ENCODE data around the gene DNLZ.
A peak's percentile ranks its signal among the peaks of the same experiment; 100 is the strongest.

The DNLZ gene

GRCh38 chr9:136343121-136343883 is 20.2 kb downstream of the DNLZ start:
- H3K27ac Mint-ChIP-seq = no peak overlapping the region

GRCh38 chr9:136342181-136343120 is 21.1 kb downstream of the DNLZ start:
- H3K36me3 Mint-ChIP-seq = peaks cover 0 to 3% of the 10 kb centered on the region in 2 donors
- H3K4me3 Mint-ChIP-seq = peak overlapping the region in 1 of 2 donors; percentile 25
- DNase-seq (peak; percentile 56), ATAC-seq (replicated peaks) (peak; percentile 66 to 72)
- no peaks in the 10 kb centered on the region for H3K27me3 Mint-ChIP-seq
- no peak overlapping the region for H3K27ac Mint-ChIP-seq
- H3K4me1 Mint-ChIP-seq = peaks cover 0 to 6% of the 10 kb centered on the region in 2 donors
- no peaks in the 10 kb centered on the region for H3K9me3 Mint-ChIP-seq

More at GRCh38 chr9:136343121-136343883, 20.2 kb downstream of the DNLZ start:
- ATAC-seq (replicated peaks) (no peak), DNase-seq (no peak)
- peaks cover 0 to 3% of the 10 kb centered on the region in 2 donors for H3K36me3 Mint-ChIP-seq
- H3K9me3 Mint-ChIP-seq = no peaks in the 10 kb centered on the region
- H3K4me3 Mint-ChIP-seq = no peak overlapping the region
- H3K4me1 Mint-ChIP-seq = peaks cover 0 to 6% of the 10 kb centered on the region in 2 donors
- no peaks in the 10 kb centered on the region for H3K27me3 Mint-ChIP-seq

- H3K27ac Mint-ChIP-seq = no peak overlapping the region
- peaks cover 0 to 3% of the 10 kb centered on the region in 2 donors for H3K36me3 Mint-ChIP-seq
- DNase-seq (no peak), ATAC-seq (replicated peaks) (no peak)
- no peaks in the 10 kb centered on the region for H3K27me3 Mint-ChIP-seq
- peaks cover 0 to 6% of the 10 kb centered on the region in 2 donors for H3K4me1 Mint-ChIP-seq
- no peaks in the 10 kb centered on the region for H3K9me3 Mint-ChIP-seq
- no peak overlapping the region for H3K4me3 Mint-ChIP-seq
Measured at GRCh38 chr9:136341769-136342168, 21.8 kb downstream of the DNLZ start.

- Mint-ChIP-seq H3K9me3 (no peaks in the 10 kb centered on the region), H3K27me3 (no peaks in the 10 kb centered on the region), H3K36me3 (peaks cover 0 to 3% of the 10 kb centered on the region in 2 donors), H3K4me1 (peaks cover 0 to 6% of the 10 kb centered on the region in 2 donors), H3K4me3 (no peak overlapping the region), H3K27ac (no peak overlapping the region)
- no peak for ATAC-seq (replicated peaks)
- no peak for DNase-seq
Measured at GRCh38 chr9:136341042-136341655, 22.4 kb downstream of the DNLZ start.

- DNase-seq (no peak), ATAC-seq (replicated peaks) (no peak)
- Mint-ChIP-seq H3K36me3 (peaks cover 0 to 3% of the 10 kb centered on the region in 2 donors), H3K27ac (no peak overlapping the region), H3K9me3 (no peaks in the 10 kb centered on the region), H3K4me3 (no peak overlapping the region), H3K4me1 (peaks cover 0 to 6% of the 10 kb centered on the region in 2 donors), H3K27me3 (no peaks in the 10 kb centered on the region)
Measured at GRCh38 chr9:136340356-136341041, 23.0 kb downstream of the DNLZ start.

- Mint-ChIP-seq H3K36me3 (peaks cover 0 to 3% of the 10 kb centered on the region in 2 donors), H3K27ac (no peak overlapping the region), H3K27me3 (no peaks in the 10 kb centered on the region), H3K9me3 (no peaks in the 10 kb centered on the region), H3K4me3 (no peak overlapping the region), H3K4me1 (peaks cover 0 to 6% of the 10 kb centered on the region in 2 donors)
- ATAC-seq (replicated peaks) = no peak
- DNase-seq = no peak
Measured at GRCh38 chr9:136339958-136340310, 23.6 kb downstream of the DNLZ start.

GRCh38 chr9:136339173-136339957 is 24.2 kb downstream of the DNLZ start:
- peaks cover 0 to 3% of the 10 kb centered on the region in 2 donors for H3K36me3 Mint-ChIP-seq
- peak; percentile 61 to 67 for ATAC-seq (replicated peaks)

GRCh38 chr9:136338511-136338910 is 25.0 kb downstream of the DNLZ start:
- Mint-ChIP-seq H3K27me3 (no peaks in the 10 kb centered on the region), H3K36me3 (peaks cover 0 to 3% of the 10 kb centered on the region in 2 donors), H3K9me3 (no peaks in the 10 kb centered on the region), H3K4me3 (no peak overlapping the region), H3K27ac (no peak overlapping the region), H3K4me1 (peaks cover 0 to 6% of the 10 kb centered on the region in 2 donors)
- DNase-seq (no peak), ATAC-seq (replicated peaks) (no peak)

More at GRCh38 chr9:136339173-136339957, 24.2 kb downstream of the DNLZ start:
- Mint-ChIP-seq H3K4me3 (no peak overlapping the region), H3K4me1 (peaks cover 0 to 6% of the 10 kb centered on the region in 2 donors), H3K9me3 (no peaks in the 10 kb centered on the region), H3K27ac (no peak overlapping the region), H3K27me3 (no peaks in the 10 kb centered on the region)
- DNase-seq = no peak

- no peaks in the 10 kb centered on the region for H3K9me3 Mint-ChIP-seq
- DNase-seq (no peak), ATAC-seq (replicated peaks) (no peak)
- H3K4me1 Mint-ChIP-seq = peaks cover 0 to 3% of the 10 kb centered on the region in 2 donors
- no peak overlapping the region for H3K4me3 Mint-ChIP-seq
- H3K27me3 Mint-ChIP-seq = no peaks in the 10 kb centered on the region
- H3K36me3 Mint-ChIP-seq = peaks cover 0 to 3% of the 10 kb centered on the region in 2 donors
- no peak overlapping the region for H3K27ac Mint-ChIP-seq
Measured at GRCh38 chr9:136337416-136338395, 25.8 kb downstream of the DNLZ start.

GRCh38 chr9:136336881-136337280 is 26.7 kb downstream of the DNLZ start:
- Mint-ChIP-seq H3K9me3 (no peaks in the 10 kb centered on the region), H3K27me3 (no peaks in the 10 kb centered on the region), H3K4me1 (no peaks in the 10 kb centered on the region), H3K27ac (no peak overlapping the region), H3K36me3 (peaks cover 0 to 3% of the 10 kb centered on the region in 2 donors), H3K4me3 (no peak overlapping the region)
- DNase-seq (no peak), ATAC-seq (replicated peaks) (no peak)

- H3K9me3 Mint-ChIP-seq = no peaks in the 10 kb centered on the region
- no peak overlapping the region for H3K27ac Mint-ChIP-seq
- ATAC-seq (replicated peaks) = no peak
- DNase-seq = no peak
- no peak overlapping the region for H3K4me3 Mint-ChIP-seq
- H3K4me1 Mint-ChIP-seq = no peaks in the 10 kb centered on the region
- H3K36me3 Mint-ChIP-seq = peaks cover 0 to 3% of the 10 kb centered on the region in 2 donors
- H3K27me3 Mint-ChIP-seq = no peaks in the 10 kb centered on the region
Measured at GRCh38 chr9:136336156-136336870, 27.2 kb downstream of the DNLZ start.

Data from stimulated activated naive B cell treated with anti-CD40 and anti-IgM and Interleukin-4, amounts not matched to agents 10 μg/mL and 1 μg/mL and 100 μg/mL, for 72 hours (primary cell).